Fibroblast of lung (primary cell): ENCODE data around the gene PIK3C2G. TPM values are rescaled to one million over a fixed set of nuclear protein-coding genes. Genes with fewer than 3 reads are reported as not detected.

Experiments used
- DNase-seq, 2 donors: peaks; one replicate each; pipeline versions ENCODE4 v3.0.0 to v3.0.0-alpha.2; 2010; ENCODE audit warnings: low read depth in 2 of 2
- H2AFZ ChIP-seq: 2 replicates; pipeline ENCODE4 v1.5.1; 2012; ENCODE audit warnings: low read length, control low read depth, inconsistent platforms
- H3K27ac ChIP-seq: 2 replicates; pipeline ENCODE4 v1.5.1; 2011; ENCODE audit warnings: low read length, control low read depth; ENCODE audit not compliant: insufficient read depth
- H3K27me3 ChIP-seq: 2 replicates; pipeline ENCODE4 v1.5.1; 2011; ENCODE audit warnings: mild to moderate bottlenecking, low read length; ENCODE audit not compliant: control insufficient read depth, insufficient read depth
- H3K36me3 ChIP-seq: 2 replicates; pipeline ENCODE4 v1.5.1; 2011; ENCODE audit warnings: low read length; ENCODE audit not compliant: control insufficient read depth, insufficient read depth
- H3K4me1 ChIP-seq: 2 replicates; pipeline ENCODE4 v1.5.1; 2011; ENCODE audit warnings: low read length; ENCODE audit not compliant: control insufficient read depth, insufficient read depth; ENCODE audit errors: extremely low read depth
- H3K4me2 ChIP-seq: 2 replicates; pipeline ENCODE4 v1.5.1; 2011; ENCODE audit warnings: low read length, control low read depth; ENCODE audit not compliant: insufficient read depth; ENCODE audit errors: extremely low read depth
- H3K4me3 ChIP-seq, 4 experiments: fragments of 200-600 bp in 1 of 4; sonication (generic) in 1 of 4; replicated peaks in 1 of 4; 2 replicates each; pipeline ENCODE4 v1.5.1; 2011 to 2016; ENCODE audit warnings: low read length in 4 of 4, low read depth in 3 of 4, mild to moderate bottlenecking in 3 of 4, control low read depth in 2 of 4, inconsistent platforms in 1 of 4, mixed read lengths in 1 of 4; ENCODE audit not compliant: insufficient read depth in 1 of 4; ENCODE audit errors: control extremely low read depth in 1 of 4
- H3K79me2 ChIP-seq: 2 replicates; pipeline ENCODE4 v1.5.1; 2012; ENCODE audit warnings: mild to moderate bottlenecking, low read length, inconsistent platforms; ENCODE audit not compliant: control insufficient read depth, insufficient read depth
- H3K9ac ChIP-seq: 2 replicates; pipeline ENCODE4 v1.5.1; 2011; ENCODE audit warnings: mild to moderate bottlenecking, low read length, control low read depth; ENCODE audit not compliant: insufficient read depth
- H3K9me3 ChIP-seq: 2 replicates; pipeline ENCODE4 v1.5.1; 2012; ENCODE audit warnings: low read depth, low read length; ENCODE audit not compliant: control insufficient read depth, insufficient read depth
- H4K20me1 ChIP-seq: 2 replicates; pipeline ENCODE4 v1.5.1; 2011; ENCODE audit warnings: low read length; ENCODE audit not compliant: control insufficient read depth, insufficient read depth; ENCODE audit errors: extremely low read depth
- EZH2 ChIP-seq: IDR thresholded peaks from 2 replicates; pipeline ENCODE4 v1.5.1; 2012; ENCODE audit warnings: low read length, control low read depth, mild to moderate bottlenecking; ENCODE audit errors: missing control alignments
- polyA plus RNA-seq, 2 donors: library from polyadenylated mRNA; depleted of rRNA in 1 of 2; stranded (reverse) in 1 of 2; unstranded in 1 of 2; fragments of >200 nt; gene quantifications; 2 replicates each; pipeline ENCODE4 v1.2.1, GENCODE V29; 2011 to 2012; ENCODE audit warnings: missing spikeins in 1 of 2
- total RNA-seq: library from RNA; depleted of rRNA; stranded (reverse); fragments of >200 nt; gene quantifications from 2 replicates; pipeline ENCODE4 v1.2.1, GENCODE V29; 2014
- TF ChIP-seq, protein P1 (sequence below), 2 donors: IDR thresholded peaks in 1 of 2; conservative IDR thresholded peaks in 1 of 2; 1 replicate in 1 of 2; 2 replicates in 1 of 2; pipeline ENCODE4 v1.5.1; 2011 to 2012; ENCODE audit warnings: low read length in 2 of 2, control low read depth in 1 of 2, inconsistent platforms in 1 of 2, low read depth in 1 of 2, mild to moderate bottlenecking in 1 of 2

Gene PIK3C2G
- total and polyA plus RNA-seq, 2 donors (not counting 1 experiment from before 2014, with no cell fraction given) = not detected

DNA sequence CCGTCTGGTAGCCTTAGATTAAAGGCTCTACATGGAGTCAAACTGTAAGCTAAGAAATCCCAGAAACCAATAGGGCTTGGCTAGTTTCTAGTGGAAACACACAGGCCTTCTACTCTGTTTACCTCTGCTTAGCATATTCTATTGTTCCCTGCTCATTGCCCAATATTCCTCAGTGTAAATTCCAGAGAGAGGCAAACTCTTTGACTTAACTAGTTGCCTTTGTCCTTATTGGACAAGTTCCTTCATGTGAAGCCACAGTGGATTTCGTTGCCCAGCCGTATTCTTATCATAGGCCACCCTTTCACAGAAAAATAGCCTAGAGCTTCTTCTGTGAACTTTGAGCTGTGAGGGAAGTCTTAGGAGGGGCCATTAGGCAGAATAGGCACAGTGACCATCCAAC lies 290.4 kb downstream of the PIK3C2G start:
- H3K27me3 ChIP-seq = no peaks in the 10 kb centered on the region
- no peaks in the 10 kb centered on the region for H3K36me3 ChIP-seq
- H3K4me3 ChIP-seq = no peak overlapping the region
- no peak overlapping the region for H3K4me2 ChIP-seq
- H3K27ac ChIP-seq = no peak overlapping the region
- DNase-seq = no peak
- H4K20me1 ChIP-seq = no peaks in the 10 kb centered on the region
- no peaks in the 10 kb centered on the region for H3K79me2 ChIP-seq
- H3K9ac ChIP-seq = no peak overlapping the region
- no peak overlapping the region for H2AFZ ChIP-seq
- H3K9me3 ChIP-seq = no peaks in the 10 kb centered on the region
- no peaks in the 10 kb centered on the region for H3K4me1 ChIP-seq
- TF ChIP-seq, protein P1, sequence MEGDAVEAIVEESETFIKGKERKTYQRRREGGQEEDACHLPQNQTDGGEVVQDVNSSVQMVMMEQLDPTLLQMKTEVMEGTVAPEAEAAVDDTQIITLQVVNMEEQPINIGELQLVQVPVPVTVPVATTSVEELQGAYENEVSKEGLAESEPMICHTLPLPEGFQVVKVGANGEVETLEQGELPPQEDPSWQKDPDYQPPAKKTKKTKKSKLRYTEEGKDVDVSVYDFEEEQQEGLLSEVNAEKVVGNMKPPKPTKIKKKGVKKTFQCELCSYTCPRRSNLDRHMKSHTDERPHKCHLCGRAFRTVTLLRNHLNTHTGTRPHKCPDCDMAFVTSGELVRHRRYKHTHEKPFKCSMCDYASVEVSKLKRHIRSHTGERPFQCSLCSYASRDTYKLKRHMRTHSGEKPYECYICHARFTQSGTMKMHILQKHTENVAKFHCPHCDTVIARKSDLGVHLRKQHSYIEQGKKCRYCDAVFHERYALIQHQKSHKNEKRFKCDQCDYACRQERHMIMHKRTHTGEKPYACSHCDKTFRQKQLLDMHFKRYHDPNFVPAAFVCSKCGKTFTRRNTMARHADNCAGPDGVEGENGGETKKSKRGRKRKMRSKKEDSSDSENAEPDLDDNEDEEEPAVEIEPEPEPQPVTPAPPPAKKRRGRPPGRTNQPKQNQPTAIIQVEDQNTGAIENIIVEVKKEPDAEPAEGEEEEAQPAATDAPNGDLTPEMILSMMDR (conservative IDR thresholded peaks at IDR 0.05 in 1 of 2, IDR thresholded peaks at IDR 0.05 in 1 of 2; ENCODE audit: low read depth in 1 of 2, low read length in 2 of 2) = no peak
- no peak for TF ChIP-seq EZH2

DNA sequence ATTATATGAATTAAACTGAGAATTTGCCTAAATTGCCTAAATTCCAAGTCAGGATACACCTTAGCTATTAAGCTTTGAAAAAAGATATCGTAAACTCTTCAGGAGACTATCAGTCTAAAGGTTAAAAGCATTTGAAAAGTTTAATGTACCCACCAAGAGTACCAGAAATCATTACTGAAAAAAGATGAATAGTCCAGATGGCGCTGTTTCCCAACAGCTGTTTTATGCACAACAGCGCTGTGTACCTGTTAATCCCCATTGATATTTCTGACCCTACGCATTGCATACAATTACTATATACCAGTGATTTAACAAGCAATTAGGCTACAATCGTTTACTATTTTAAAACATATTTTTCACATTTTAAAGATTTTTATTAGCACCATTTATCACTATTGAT lies 291.5 kb downstream of the PIK3C2G start:
- Histone ChIP-seq H3K9me3 (no peaks in the 10 kb centered on the region), H3K27ac (no peak overlapping the region), H3K4me2 (no peak overlapping the region), H3K27me3 (no peaks in the 10 kb centered on the region), H3K9ac (no peak overlapping the region), H4K20me1 (no peaks in the 10 kb centered on the region), H3K79me2 (no peaks in the 10 kb centered on the region), H3K4me1 (no peaks in the 10 kb centered on the region), H2AFZ (no peak overlapping the region), H3K36me3 (no peaks in the 10 kb centered on the region), H3K4me3 (no peak overlapping the region)
- TF ChIP-seq, protein P1 (conservative IDR thresholded peaks at IDR 0.05 in 1 of 2, IDR thresholded peaks at IDR 0.05 in 1 of 2; ENCODE audit: low read depth in 1 of 2, low read length in 2 of 2) = peak in 1 of 2 donors; percentile 15
- no peak for TF ChIP-seq EZH2
- DNase-seq = no peak

- no peak for TF ChIP-seq EZH2
- TF ChIP-seq, protein P1 (conservative IDR thresholded peaks at IDR 0.05 in 1 of 2, IDR thresholded peaks at IDR 0.05 in 1 of 2; ENCODE audit: low read depth in 1 of 2, low read length in 2 of 2) = no peak
- H3K9ac ChIP-seq = no peak overlapping the region
- no peaks in the 10 kb centered on the region for H3K4me1 ChIP-seq
- H3K27me3 ChIP-seq = no peaks in the 10 kb centered on the region
- H3K27ac ChIP-seq = no peak overlapping the region
- peak in 1 of 2 donors; percentile 10 for DNase-seq
- H3K4me2 ChIP-seq = no peak overlapping the region
- no peaks in the 10 kb centered on the region for H4K20me1 ChIP-seq
- no peaks in the 10 kb centered on the region for H3K36me3 ChIP-seq
- H2AFZ ChIP-seq = no peak overlapping the region
- H3K4me3 ChIP-seq = no peak overlapping the region
- no peaks in the 10 kb centered on the region for H3K9me3 ChIP-seq
- H3K79me2 ChIP-seq = no peaks in the 10 kb centered on the region
Observed at GRCh38 chr12:18556161-18556560, 294.8 kb downstream of the PIK3C2G start.
